Measurements from ENCODE around the gene GALNT15.

The GALNT15 gene

GRCh38 chr3:16205156-16205870, 30.8 kb downstream of the GALNT15 start:
- Histone ChIP-seq H3K4me1 (ENCODE audit: insufficient read depth, low read length) (peaks cover 3% of the 10 kb centered on the region; the same call in 1 of the 2 replicates), H3K9me3 (ENCODE audit: control insufficient read depth, insufficient read depth, low read length) (no peaks in the 10 kb centered on the region), H3K36me3 (ENCODE audit: insufficient read depth, low read length) (no peaks in the 10 kb centered on the region), H3K9ac (ENCODE audit: low read depth, low read length) (no peak overlapping the region)

DNA sequence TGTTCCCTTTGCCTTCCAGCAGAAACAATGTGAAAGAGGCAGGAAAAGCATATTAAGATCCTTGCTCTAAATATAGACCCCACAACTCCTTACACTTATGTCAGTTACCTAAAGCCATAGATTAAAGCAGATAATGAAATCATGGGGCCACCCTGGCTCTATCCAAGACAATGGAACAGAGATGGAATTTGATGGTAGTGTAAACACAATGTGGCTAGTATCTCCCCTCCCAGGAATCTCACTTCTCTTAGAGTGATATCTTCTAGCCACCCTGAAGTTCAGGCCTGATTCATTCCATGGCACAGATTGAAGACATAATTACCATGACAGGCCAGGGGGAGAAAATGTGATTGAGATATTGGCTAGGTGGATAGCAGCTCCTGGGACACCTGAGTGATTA, 32.6 kb downstream of the GALNT15 start:
- Histone ChIP-seq H3K9ac (ENCODE audit: low read depth, low read length) (no peak overlapping the region), H3K36me3 (ENCODE audit: insufficient read depth, low read length) (no peaks in the 10 kb centered on the region), H3K4me1 (ENCODE audit: insufficient read depth, low read length) (peaks cover 3% of the 10 kb centered on the region; the same call in 1 of the 2 replicates), H3K9me3 (ENCODE audit: control insufficient read depth, insufficient read depth, low read length) (no peaks in the 10 kb centered on the region)

DNA sequence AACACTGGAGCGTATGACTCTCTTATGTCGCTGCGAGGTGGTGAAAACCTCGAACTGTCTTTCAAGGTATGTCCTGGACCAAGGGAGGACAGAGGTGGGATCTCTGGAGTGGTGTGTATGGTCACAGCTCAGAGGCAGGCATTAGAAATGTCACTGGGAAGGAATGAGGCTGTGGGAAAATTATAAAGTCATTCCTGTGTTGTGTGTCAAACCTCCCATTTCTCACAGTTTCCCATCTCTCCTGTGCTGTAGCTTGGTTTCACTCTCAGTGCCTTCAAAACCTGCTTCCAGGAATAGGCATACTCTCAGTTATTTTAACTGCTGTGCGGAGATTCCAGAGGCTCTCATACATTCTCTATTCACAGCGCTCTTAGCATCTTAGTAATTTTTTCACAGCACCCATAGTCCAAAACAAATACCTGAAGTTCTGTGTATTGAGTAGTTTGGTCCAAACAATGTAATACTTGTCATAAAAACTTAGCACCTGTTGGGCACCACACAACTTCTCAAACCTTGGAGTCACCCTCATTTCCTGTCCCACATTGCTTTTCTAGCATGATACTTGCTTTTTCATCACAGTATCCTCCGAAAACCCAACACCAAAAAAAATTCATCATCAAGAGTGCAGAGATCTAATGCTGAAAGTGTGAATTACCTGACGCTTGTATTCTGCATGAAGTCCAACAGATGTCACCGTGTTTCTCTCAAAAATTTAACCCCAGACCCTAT, 36.9 kb downstream of the GALNT15 start:
- Histone ChIP-seq H3K36me3 (ENCODE audit: insufficient read depth, low read length) (no peaks in the 10 kb centered on the region), H3K9ac (ENCODE audit: low read depth, low read length) (no peak overlapping the region), H3K4me1 (ENCODE audit: insufficient read depth, low read length) (no peaks in the 10 kb centered on the region), H3K9me3 (ENCODE audit: control insufficient read depth, insufficient read depth, low read length) (no peaks in the 10 kb centered on the region)

DNA sequence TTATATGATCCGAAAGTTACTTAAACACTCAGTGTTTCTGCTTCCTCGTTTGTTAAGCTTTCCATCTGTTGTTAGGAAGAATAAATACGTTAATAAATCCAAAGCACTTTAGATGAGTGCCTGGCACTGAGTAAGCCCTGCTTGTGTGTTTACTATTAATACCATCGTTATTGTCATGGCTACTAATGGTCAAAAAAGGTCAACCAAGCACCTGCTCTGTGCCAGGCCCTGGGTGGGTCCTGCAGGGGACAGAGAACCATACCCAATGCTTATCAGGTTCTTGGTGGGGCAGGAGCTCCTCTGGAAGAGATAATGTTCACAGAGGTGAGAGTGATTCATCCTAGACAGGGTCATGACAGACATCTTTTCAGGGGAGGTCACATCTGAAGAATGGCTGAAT, 39.9 kb downstream of the GALNT15 start:
- H3K36me3 ChIP-seq (ENCODE audit: insufficient read depth, low read length) = no peaks in the 10 kb centered on the region
- no peaks in the 10 kb centered on the region for H3K4me1 ChIP-seq (ENCODE audit: insufficient read depth, low read length)
- no peak overlapping the region for H3K9ac ChIP-seq (ENCODE audit: low read depth, low read length)
- H3K9me3 ChIP-seq (ENCODE audit: control insufficient read depth, insufficient read depth, low read length) = no peaks in the 10 kb centered on the region

DNA sequence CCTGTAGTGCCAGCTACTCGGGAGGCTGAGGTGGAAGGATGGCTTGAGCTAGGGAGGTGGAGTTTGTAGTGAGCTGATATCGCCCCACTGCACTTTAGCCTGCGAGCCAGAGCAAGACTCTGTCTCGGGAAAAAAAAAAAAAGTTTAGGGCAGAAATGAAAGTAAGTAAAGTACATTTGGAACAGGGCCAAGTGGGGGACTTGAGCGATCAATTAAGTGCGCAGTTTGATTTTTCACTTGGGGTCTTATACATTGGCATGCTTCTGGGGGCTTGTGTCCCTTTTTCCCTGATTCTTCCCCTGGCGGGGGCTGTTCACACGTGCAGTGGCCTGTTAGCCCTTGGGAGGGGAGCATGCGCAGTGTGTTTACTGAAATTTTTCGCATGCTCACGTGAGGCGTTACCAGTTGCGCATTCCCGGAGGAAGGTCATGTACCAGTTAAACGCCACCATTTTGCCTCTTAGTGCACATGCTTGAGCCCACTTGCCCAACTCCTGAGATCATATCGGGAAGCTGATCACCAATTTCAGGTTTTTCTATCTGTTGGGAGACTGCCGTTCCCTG, 42.0 kb downstream of the GALNT15 start:
- H3K9me3 ChIP-seq (ENCODE audit: control insufficient read depth, insufficient read depth, low read length) = no peaks in the 10 kb centered on the region
- H3K36me3 ChIP-seq (ENCODE audit: insufficient read depth, low read length) = no peaks in the 10 kb centered on the region
- H3K9ac ChIP-seq (ENCODE audit: low read depth, low read length) = no peak overlapping the region
- no peaks in the 10 kb centered on the region for H3K4me1 ChIP-seq (ENCODE audit: insufficient read depth, low read length)

GRCh38 chr3:16219777-16220176, 45.3 kb downstream of the GALNT15 start:
- Histone ChIP-seq H3K9me3 (ENCODE audit: control insufficient read depth, insufficient read depth, low read length) (no peaks in the 10 kb centered on the region), H3K36me3 (ENCODE audit: insufficient read depth, low read length) (no peaks in the 10 kb centered on the region), H3K4me1 (ENCODE audit: insufficient read depth, low read length) (no peaks in the 10 kb centered on the region)

GRCh38 chr3:16221990-16222389, 47.5 kb downstream of the GALNT15 start:
- Histone ChIP-seq H3K36me3 (ENCODE audit: insufficient read depth, low read length) (no peaks in the 10 kb centered on the region), H3K4me1 (ENCODE audit: insufficient read depth, low read length) (no peaks in the 10 kb centered on the region), H3K9ac (ENCODE audit: low read depth, low read length) (no peak overlapping the region), H3K9me3 (ENCODE audit: control insufficient read depth, insufficient read depth, low read length) (no peaks in the 10 kb centered on the region)

More at GRCh38 chr3:16219777-16220176, 45.3 kb downstream of the GALNT15 start:
- H3K9ac ChIP-seq (ENCODE audit: low read depth, low read length) = no peak overlapping the region

GRCh38 chr3:16222547-16222946, 48.1 kb downstream of the GALNT15 start:
- Histone ChIP-seq H3K9me3 (ENCODE audit: control insufficient read depth, insufficient read depth, low read length) (no peaks in the 10 kb centered on the region), H3K36me3 (ENCODE audit: insufficient read depth, low read length) (no peaks in the 10 kb centered on the region), H3K9ac (ENCODE audit: low read depth, low read length) (no peak overlapping the region), H3K4me1 (ENCODE audit: insufficient read depth, low read length) (no peaks in the 10 kb centered on the region)

GRCh38 chr3:16224325-16224724, 49.8 kb downstream of the GALNT15 start:
- Histone ChIP-seq H3K36me3 (ENCODE audit: insufficient read depth, low read length) (no peaks in the 10 kb centered on the region), H3K4me1 (ENCODE audit: insufficient read depth, low read length) (no peaks in the 10 kb centered on the region), H3K9ac (ENCODE audit: low read depth, low read length) (no peak overlapping the region), H3K9me3 (ENCODE audit: control insufficient read depth, insufficient read depth, low read length) (no peaks in the 10 kb centered on the region)

GRCh38 chr3:16227566-16227965, 53.1 kb downstream of the GALNT15 start:
- Histone ChIP-seq H3K9ac (ENCODE audit: low read depth, low read length) (no peak overlapping the region), H3K9me3 (ENCODE audit: control insufficient read depth, insufficient read depth, low read length) (no peaks in the 10 kb centered on the region), H3K4me1 (ENCODE audit: insufficient read depth, low read length) (no peaks in the 10 kb centered on the region), H3K36me3 (ENCODE audit: insufficient read depth, low read length) (no peaks in the 10 kb centered on the region)

DNA sequence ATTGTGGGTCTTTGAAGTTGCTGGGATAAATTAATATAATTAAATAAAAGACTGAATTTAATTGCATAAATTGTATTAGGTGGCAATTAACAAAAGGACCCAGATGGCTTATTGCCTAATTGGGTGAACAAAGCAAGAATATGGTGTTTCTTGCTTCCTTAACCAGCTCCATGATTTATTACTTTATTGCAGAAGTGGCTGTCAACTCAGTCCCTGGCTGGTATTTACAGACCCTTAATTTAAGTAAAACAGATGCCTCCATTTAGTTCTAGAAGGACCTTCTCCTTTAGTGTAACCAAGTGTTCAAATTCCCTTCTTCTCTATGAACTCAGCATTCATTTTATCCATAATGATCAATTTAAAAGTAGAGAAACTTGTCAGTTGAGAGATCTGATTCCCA, 55.2 kb downstream of the GALNT15 start:
- Histone ChIP-seq H3K36me3 (ENCODE audit: insufficient read depth, low read length) (no peaks in the 10 kb centered on the region), H3K9me3 (ENCODE audit: control insufficient read depth, insufficient read depth, low read length) (no peaks in the 10 kb centered on the region), H3K4me1 (ENCODE audit: insufficient read depth, low read length) (no peaks in the 10 kb centered on the region), H3K9ac (ENCODE audit: low read depth, low read length) (no peak overlapping the region)

DNA sequence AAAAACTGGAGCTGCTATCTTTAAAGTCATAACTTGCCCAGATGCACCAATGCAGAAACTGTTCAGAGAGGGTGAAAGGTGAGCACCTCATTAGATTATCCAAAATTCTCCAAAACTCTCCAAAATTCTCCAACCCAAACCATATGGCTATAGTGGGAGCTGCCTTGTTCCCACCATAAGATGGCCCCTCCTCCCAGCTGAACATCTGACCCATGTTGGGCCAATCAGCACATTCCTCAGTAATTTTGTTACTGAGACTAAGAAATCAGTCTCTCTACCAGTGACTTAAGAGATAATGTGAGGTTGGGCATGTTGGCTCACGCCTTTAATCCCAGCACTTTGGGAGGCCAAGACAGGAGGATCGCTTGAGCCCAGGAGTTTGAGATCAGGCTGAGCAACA, 57.5 kb downstream of the GALNT15 start:
- H3K4me1 ChIP-seq (ENCODE audit: insufficient read depth, low read length) = no peaks in the 10 kb centered on the region
- H3K36me3 ChIP-seq (ENCODE audit: insufficient read depth, low read length) = no peaks in the 10 kb centered on the region
- no peak overlapping the region for H3K9ac ChIP-seq (ENCODE audit: low read depth, low read length)
- H3K9me3 ChIP-seq (ENCODE audit: control insufficient read depth, insufficient read depth, low read length) = no peaks in the 10 kb centered on the region

GRCh38 chr3:16233806-16234205, 59.3 kb downstream of the GALNT15 start:
- no peaks in the 10 kb centered on the region for H3K9me3 ChIP-seq (ENCODE audit: control insufficient read depth, insufficient read depth, low read length)

GRCh38 chr3:16234281-16234680, 59.8 kb downstream of the GALNT15 start:
- no peaks in the 10 kb centered on the region for H3K9me3 ChIP-seq (ENCODE audit: control insufficient read depth, insufficient read depth, low read length)
- no peaks in the 10 kb centered on the region for H3K36me3 ChIP-seq (ENCODE audit: insufficient read depth, low read length)
- no peaks in the 10 kb centered on the region for H3K4me1 ChIP-seq (ENCODE audit: insufficient read depth, low read length)
- no peak overlapping the region for H3K9ac ChIP-seq (ENCODE audit: low read depth, low read length)

More at GRCh38 chr3:16233806-16234205, 59.3 kb downstream of the GALNT15 start:
- Histone ChIP-seq H3K4me1 (ENCODE audit: insufficient read depth, low read length) (no peaks in the 10 kb centered on the region), H3K36me3 (ENCODE audit: insufficient read depth, low read length) (no peaks in the 10 kb centered on the region), H3K9ac (ENCODE audit: low read depth, low read length) (no peak overlapping the region)

All from ES-I3 (cell line).